GM19463 (cell line): ENCODE results near the gene RAB36.

ENCODE experiments used
- ATAC-seq: cut with Tn5 transposase; IDR thresholded peaks from one replicate; pipeline ENCODE4 v1.9.1; 2021; ENCODE audit warnings: mild to moderate bottlenecking, moderate library complexity; ENCODE audit not compliant: unreplicated experiment

RAB36 gene

GRCh38 chr22:23144932-23145877 is at the start of gene RAB36:
RAB36 (plus strand) TSS chr22:23145477; CDS start chr22:23146617, 1,140 bp downstream.
- no peak for ATAC-seq

DNA sequence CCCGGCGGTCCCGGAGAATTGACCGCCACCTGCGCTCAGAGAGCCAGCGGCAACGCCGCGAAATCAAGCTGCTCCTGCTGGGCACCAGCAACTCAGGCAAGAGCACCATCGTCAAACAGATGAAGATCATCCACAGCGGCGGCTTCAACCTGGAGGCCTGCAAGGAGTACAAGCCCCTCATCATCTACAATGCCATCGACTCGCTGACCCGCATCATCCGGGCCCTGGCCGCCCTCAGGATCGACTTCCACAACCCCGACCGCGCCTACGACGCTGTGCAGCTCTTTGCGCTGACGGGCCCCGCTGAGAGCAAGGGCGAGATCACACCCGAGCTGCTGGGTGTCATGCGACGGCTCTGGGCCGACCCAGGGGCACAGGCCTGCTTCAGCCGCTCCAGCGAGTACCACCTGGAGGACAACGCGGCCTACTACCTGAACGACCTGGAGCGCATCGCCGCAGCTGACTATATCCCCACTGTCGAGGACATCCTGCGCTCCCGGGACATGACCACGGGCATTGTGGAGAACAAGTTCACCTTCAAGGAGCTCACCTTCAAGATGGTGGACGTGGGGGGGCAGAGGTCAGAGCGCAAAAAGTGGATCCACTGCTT is 49.4 kb upstream of the RAB36 start:
- ATAC-seq = no peak

GRCh38 chr22:23097412-23098229 is 47.7 kb upstream of the RAB36 start:
- no peak for ATAC-seq

DNA sequence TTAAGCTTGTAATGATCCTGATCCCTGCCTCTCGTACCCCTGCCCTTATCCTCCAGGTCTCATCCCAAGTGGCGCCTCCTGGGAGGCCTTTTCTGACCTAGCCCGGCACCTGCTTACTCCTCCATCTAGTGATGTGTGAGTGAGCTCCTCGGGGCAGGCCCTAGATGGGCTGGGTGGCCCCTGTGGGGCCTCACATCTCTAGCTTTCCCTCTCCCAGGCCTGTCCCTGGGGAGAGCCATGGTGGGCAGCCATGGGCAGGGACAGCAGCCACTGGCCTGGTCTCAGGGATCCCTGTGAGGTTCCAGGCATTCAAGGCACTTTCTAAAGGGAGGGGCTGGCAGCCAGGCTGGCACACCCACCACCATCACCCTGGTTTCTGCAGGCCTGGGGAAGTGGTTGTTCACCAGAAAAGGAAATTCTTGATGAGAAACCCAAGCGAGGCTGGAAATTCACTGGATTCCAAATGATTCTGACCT is 47.0 kb upstream of the RAB36 start:
- no peak for ATAC-seq

GRCh38 chr22:23098718-23099530 is 46.4 kb upstream of the RAB36 start:
- ATAC-seq = no peak

- ATAC-seq = no peak
These were observed 45.8 kb upstream of the RAB36 start for GRCh38 chr22:23099531-23099804.

- ATAC-seq = no peak
These were observed 45.0 kb upstream of the RAB36 start for GRCh38 chr22:23100124-23100801.

- no peak for ATAC-seq
These were observed 43.8 kb upstream of the RAB36 start for GRCh38 chr22:23101524-23101923.

- ATAC-seq = no peak
These were observed 43.1 kb upstream of the RAB36 start for GRCh38 chr22:23102002-23102655.

DNA sequence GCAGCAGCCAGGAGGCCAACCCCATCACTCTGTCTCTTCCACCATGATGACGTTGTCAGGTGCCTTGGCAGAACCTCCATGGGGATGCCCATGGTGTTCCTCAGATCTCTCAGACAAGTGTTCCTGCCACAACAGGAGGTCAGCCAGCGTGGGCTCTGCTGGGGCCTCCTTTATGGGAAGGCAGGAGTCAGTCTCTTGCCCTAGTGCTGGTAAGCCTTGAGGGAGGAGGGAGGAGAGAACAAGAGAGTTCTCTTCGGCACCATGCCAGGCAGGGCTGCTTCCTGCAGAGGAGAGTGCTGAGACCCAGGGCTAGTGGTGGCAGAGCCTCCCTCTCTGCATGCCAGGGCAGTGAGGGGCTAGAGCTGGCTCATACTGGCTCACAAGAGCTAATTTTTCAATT is 42.5 kb upstream of the RAB36 start:
- ATAC-seq = no peak

DNA sequence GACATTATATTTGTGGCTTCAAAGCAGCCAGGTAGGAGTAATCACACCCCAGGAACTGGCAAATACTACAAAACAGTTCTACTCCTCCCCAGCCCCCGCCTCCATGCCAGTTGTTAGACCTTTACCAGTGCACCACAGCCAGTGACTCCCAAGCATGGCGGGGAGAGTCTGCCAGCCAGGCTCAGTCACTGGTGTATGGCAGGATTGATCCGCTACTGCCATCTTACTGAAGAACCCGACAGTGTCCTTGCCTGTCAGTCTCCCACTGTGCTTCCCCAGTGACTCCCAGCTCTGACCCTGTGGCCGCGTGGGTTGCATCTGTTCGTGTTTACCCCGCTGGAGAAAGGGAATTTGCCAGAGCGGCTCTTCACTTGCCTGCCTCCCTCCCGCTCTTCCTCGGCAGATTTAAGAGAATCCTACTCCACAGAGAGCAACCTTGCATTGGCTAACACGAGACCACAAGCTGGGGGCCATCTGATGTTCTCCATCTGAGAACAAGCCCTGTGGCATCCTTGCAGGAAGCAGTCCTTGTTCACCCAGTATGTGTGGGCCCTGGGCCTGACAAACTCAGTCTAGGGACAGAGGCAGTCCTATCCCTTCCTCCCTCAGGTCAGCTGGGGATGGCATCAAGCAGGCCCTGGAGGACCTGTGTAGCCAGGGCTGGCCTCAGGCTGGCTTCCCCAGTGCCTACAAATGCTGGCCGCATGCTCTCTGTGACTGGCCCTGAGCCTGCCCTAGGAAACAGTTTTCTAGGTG is 41.9 kb upstream of the RAB36 start:
- ATAC-seq = no peak

DNA sequence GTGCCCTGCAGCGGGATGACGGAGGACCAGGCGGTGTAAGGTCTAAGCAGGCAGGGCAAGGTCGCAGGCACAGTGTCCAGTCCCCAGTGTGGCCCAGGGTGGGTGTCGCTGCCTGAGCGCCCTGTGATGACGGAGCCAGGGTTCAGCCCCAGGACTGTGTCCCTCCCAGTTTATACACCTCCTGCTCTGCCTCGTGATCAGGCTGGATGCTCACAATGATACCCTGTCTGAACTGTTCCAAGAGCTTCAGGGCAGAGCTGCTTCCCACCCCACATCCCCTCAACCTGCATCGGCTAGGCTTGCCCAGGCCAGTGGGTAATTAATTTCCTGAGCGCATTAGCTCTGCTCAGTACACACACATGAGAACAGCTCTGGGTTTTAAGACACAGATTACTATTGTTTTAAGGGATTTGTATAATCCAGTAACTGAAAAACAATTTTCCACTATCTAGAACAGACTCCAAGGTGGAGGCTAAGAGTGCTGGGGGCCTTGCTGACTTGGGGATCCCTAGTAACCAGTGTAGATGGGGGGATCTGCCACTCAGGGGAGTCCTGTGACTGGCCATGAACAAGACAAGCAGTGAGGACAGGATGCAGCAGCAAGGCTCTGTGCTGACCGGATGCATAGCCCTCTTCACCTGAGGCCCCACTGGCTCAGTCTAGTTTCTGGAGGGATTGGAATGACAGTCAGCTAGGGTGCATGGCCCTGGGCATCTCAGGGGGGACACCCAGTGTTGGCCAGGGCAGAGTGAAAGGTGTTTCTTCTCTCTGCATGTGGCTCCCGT is 40.9 kb upstream of the RAB36 start:
- no peak for ATAC-seq

- ATAC-seq = no peak
These were observed 40.0 kb upstream of the RAB36 start for GRCh38 chr22:23105304-23105703.

DNA sequence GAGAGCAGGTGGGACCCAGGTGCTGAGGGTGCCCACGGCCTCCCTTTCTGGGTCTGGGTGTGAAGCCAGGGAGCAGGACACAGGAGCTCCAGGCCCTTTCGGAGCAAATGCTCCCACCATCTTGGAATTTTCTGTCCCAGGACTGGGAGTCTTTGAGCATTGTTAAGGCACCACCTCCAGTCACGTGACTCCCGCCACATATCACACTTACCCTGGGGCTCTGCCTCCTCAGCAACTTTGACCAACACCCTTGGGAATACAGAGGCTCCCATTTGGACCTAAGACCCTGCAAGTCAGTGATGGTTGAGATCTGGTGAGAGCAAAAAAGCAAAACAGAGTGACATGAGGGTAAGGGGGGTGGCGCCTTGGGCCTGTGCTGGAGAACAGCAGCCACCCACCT is 39.4 kb upstream of the RAB36 start:
- no peak for ATAC-seq

DNA sequence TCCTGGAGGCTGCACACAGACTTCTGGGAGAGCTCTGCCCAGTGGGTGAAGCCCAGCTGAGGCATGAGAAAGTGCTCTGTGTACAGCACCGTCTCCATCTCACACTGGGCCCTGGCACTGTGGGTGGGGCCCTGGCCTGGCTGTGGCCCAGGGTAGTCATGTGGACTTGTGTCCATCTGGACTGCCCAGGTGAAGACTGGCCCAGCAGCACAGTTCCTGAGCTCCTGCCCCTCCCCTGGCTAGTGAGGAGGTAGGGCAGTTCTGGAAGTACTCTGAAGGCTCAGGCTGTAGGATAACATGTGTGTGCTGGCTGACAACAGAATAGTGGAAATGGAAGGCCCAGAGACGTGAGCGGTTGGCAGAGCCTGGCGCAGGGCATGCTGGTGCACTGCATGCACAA is 38.9 kb upstream of the RAB36 start:
- no peak for ATAC-seq

DNA sequence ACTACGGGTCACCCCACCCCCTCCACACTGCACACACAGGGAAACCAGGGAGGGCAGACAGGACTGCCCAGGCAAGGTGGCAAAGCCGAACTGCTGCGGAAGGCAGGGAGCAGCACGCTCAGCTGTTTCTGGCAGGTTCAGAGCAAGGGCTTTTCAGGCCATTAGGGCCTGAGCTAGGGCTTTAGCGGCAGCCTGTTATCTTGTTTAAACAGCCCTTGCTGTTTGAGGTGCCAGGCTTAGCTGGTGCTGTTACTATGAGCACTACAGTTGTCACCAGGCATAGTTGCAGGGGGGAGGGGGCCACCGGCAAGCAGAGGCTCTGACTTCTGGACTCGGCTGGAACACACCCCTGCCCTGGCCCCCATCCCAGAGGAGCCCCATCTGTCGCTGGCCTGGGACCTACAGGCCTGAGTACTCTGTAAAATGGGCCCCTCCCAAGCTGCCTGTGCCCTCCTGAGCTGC is 38.3 kb upstream of the RAB36 start:
- ATAC-seq = no peak

GRCh38 chr22:23107487-23108248 is 37.6 kb upstream of the RAB36 start:
- ATAC-seq = no peak
